AG09309 (cell line): ENCODE results near the gene TCF21.

ENCODE experiments used
- DNase-seq: peaks from one replicate; pipeline ENCODE4 v3.0.0-alpha.2; 2010; ENCODE audit warnings: low read depth
- H3K4me3 ChIP-seq: 2 replicates; pipeline ENCODE4 v1.5.1; 2011; ENCODE audit warnings: mild to moderate bottlenecking, low read depth, low read length, moderate library complexity; ENCODE audit not compliant: control insufficient read depth
- TF ChIP-seq, protein P1 (sequence below): IDR thresholded peaks from 2 replicates; pipeline ENCODE4 v1.5.1; 2011; ENCODE audit warnings: mild to moderate bottlenecking, low read depth, low read length, inconsistent platforms; ENCODE audit not compliant: insufficient read depth, control insufficient read depth; ENCODE audit errors: missing control alignments

The TCF21 gene

DNA sequence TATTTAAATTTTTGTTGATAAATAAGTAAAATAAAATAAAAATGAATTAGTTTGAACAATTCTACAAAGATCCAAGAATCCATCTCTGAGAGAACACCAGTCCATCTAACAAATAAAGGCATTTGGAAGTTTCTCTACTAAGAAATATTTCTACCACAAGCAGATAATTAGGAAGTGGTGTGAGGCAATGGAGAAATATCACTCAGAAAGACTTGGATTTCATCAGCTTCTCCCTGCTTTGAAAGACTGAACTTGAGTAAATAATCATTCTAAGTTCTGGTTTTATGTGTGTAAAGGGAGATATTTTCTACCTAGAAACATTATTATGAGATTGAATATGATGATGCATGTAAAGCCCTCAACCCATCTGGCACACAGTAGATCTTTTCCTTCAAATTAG lies 17.8 kb upstream of the TCF21 start:
- TF ChIP-seq, protein P1, sequence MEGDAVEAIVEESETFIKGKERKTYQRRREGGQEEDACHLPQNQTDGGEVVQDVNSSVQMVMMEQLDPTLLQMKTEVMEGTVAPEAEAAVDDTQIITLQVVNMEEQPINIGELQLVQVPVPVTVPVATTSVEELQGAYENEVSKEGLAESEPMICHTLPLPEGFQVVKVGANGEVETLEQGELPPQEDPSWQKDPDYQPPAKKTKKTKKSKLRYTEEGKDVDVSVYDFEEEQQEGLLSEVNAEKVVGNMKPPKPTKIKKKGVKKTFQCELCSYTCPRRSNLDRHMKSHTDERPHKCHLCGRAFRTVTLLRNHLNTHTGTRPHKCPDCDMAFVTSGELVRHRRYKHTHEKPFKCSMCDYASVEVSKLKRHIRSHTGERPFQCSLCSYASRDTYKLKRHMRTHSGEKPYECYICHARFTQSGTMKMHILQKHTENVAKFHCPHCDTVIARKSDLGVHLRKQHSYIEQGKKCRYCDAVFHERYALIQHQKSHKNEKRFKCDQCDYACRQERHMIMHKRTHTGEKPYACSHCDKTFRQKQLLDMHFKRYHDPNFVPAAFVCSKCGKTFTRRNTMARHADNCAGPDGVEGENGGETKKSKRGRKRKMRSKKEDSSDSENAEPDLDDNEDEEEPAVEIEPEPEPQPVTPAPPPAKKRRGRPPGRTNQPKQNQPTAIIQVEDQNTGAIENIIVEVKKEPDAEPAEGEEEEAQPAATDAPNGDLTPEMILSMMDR, result no peak
- no peak overlapping the region for H3K4me3 ChIP-seq
- DNase-seq, result no peak

DNA sequence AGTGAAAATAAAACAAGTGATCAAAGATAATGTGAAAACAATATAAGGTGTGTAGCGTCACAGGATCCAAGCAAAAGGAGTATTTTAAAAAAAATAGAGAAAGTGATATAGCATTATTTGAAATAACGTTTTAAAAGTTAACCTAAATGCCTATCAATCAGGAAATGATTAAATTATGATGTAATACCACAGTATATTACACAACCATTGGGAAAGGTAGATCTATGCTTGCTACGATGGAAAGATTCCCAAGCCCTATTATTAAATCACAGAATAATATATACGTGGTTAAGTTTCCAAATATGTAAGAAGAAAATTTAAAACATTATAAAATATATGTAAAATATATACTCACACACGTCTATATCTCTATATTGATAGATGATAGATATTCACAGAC lies 15.4 kb upstream of the TCF21 start:
- no peak for DNase-seq
- TF ChIP-seq, protein P1, result no peak

DNA sequence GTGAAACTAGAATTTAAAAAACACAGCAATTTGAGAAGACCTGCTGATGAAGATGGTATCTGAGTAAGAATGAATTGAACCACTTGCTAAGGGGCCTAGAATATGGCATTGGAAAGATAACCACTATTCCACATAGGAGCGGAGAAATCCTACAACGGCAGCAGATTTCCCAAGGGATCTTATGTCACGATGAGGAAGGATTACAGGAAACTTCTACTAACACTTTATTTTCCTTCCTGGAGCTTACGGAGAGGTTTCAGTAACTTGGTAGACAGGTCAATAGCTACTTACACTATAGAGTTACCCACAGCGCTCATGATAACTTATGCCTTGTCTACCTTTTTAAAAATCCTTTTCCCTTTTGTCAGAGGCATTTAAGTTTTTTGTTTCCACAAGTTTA lies 11.8 kb upstream of the TCF21 start:
- no peak for DNase-seq
- TF ChIP-seq, protein P1, result no peak
- no peak overlapping the region for H3K4me3 ChIP-seq

More for the DNA sequence above, 15.4 kb upstream of the TCF21 start:
- no peak overlapping the region for H3K4me3 ChIP-seq

DNA sequence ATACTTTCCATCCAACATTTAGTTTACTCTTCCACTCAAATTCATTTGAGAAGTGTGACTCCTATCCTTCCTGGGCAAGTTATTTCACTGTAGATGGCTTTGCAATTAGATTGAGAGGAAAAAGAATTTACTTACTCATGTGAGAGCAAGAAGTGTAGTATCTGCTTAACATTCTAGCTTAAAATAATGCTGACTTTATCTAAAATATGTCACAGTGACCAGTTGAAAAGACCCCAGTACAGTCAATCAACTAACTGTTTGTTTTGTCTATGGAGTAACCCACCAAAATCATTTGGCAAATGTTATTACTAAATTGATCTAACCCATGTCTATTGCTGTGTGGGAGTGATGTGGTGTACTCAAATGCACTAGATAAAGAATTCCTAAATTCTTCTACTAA lies 8.9 kb upstream of the TCF21 start:
- TF ChIP-seq, protein P1, result no peak
- DNase-seq, result no peak

DNA sequence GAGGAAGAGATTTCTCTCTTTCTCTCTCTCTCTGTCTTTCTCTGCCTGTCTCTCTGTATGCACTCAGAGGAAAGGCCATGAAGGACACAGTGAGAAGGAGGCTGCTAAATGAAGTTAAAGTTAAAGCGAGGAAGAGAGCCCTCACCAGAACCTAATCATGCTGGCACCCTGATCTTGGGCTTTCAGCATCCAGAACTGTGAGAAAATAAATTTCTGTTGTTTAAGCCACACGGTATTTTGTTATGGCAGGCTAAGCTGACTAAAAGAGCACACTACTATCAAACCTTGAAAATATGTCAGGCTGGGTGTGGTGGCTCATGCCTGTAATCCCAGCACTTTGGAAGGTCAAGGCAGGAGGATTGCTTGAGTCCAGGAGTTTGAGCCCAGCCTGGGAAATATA lies 8.0 kb upstream of the TCF21 start:
- no peak overlapping the region for H3K4me3 ChIP-seq
- TF ChIP-seq, protein P1, result no peak
- DNase-seq, result no peak

More for the DNA sequence above, 8.9 kb upstream of the TCF21 start:
- H3K4me3 ChIP-seq, result no peak overlapping the region

DNA sequence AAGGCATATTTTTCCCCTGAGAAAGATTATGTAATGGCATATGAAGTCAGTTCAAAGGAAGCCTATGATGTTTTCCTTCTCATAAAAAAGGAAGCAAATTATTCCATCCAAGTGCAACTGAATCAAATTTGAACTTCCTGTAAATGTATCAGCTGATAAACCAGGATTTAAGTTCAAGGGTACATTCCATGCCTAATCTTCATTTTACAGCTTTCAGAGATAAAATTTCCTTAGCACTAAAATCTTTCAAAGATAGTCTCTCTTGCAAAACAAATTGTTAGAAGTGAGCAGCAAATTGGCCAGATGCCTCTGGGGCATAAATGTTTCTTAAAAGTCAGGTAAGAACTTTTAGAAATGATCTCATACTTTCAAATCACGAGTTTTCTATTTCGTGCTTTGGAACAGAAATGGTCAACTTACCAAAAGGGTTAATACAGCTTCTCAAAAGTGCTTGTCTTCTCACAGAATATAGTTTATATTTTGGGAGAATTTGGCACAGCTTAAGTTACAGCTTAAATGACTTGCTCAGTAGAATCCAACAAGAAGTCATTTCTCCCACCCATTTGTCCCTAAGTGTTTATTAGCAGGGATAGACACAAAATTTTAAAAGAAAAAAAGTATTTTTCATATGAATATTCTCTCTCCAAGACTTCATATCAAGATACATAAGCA lies 2.7 kb upstream of the TCF21 start:
- no peak overlapping the region for H3K4me3 ChIP-seq
- TF ChIP-seq, protein P1, result no peak
- DNase-seq, result no peak
